NK-92 (cell line): ENCODE results near the gene TMEM161B.
"Not testable (repeated sequence)": the region's sequence is repeated elsewhere in the genome, so short reads cannot be mapped to it uniquely, and the experiment has no call there.

ENCODE experiments used
- DNase-seq: peaks from one replicate; lab custom pipeline; 2025; ENCODE audit not compliant: unreplicated experiment; lab: John Stamatoyannopoulos, UW

Gene TMEM161B

DNA sequence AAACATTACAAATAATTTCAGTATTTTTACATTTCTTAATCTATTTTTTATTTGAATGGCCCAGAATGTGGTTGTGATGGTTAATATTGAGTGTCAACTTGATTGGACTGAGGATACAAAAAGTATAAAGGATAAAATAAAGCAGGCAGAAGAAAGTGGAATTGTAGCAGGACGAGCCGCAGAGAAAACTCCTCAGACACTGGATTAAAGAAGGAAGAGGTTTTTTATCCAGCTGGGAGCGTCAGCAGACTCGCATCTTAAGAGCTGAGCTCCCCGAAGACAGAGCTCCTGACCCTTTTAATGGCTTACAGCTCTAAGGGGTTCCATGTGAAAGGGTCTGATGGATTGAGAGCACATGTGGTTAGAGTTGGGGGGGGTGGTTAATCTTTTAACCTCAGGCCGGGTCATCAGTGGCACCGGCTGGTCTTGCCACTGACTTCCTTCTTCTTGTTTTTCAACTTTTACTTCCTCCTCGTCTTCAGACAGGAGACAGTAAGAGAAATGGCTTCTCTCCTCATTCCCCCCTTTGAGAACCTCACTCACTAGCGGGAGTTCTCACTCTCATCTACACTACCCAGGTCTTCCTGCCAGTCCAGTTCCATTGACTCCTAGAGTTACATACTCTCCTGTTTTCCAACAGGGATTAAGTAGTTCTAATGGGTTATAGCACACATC lies 80.0 kb downstream of the TMEM161B start:
- no peak for DNase-seq

DNA sequence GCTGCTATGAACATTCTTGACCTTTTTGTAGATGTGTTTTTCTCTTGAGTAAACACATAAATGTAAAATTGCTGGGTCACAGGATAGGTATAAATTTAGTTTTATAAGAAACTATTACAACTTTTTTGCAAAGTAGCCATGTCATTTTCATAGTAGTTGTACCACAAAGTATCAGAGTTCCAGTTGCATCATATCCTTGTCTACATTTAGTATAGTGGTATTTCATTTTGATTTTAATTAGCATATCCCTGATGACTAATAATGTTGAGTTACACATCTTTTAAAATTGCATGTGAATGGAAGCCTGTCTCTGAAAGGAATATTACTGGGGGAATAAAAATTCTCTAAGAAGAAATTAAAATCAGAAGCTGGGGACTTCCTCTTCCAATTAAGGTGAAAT lies 85.4 kb downstream of the TMEM161B start:
- DNase-seq: no peak

DNA sequence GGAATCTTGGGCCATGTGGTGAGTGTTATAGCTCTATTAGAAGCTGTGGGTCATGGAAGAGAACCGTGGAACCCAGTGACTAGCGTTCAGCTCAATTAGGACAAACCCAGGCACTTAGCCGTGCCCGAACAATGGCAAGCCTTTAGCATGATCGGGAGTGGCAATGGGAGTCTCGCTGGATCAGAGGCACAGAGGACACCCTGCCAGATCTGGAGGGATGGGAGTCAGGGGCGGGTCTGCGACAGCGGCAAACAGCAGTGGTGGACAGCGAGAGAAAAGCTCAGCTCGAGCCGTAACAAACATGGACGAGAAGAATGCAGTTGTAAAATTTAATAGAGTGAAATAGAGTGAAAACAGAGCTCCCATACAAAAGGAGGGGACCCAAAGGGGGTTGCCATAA lies 91.2 kb downstream of the TMEM161B start:
- DNase-seq: not testable (repeated sequence)

DNA sequence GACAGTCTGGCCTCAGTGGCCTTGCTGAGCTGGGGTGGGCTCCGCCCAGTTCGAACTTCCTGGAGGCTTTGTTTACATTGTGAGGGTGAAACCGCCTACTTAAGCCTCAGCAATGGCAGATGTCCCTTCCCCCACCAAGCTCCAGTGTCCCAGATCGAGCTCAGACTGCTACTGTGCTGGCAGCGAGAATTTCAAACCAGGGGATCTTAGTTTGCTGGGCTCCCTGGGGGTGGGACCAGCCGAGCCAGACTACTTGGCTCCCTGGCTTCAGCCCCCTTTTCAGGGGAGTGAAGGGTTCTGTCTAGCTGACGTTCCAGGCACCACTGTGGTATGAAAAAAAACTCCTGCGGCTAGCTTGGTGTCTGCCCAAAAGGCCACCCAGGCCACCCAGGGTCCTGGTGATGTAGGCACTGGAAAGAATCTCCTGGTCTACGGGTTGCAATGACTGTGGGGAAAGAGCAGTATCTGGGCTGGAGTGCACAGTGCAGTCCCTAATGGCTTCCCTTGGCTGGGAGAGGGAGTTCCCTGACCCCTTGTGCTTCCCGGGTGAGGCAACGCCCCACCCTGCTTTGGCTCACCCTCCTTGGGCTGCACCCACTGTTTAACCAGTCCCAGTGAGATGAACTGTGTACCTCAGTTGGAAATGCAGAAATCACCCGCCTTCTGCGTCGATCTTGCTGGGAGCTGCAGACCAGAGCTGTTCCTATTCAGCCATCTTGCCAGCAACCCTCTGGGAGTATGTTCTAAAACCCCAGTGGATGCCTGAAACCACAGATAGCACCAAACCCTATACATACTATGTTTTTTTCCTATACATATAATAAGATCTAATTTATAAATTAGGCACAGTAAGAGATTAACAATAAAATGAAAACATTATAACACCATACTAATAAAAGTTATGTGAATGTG lies 95.5 kb downstream of the TMEM161B start:
- no peak for DNase-seq

DNA sequence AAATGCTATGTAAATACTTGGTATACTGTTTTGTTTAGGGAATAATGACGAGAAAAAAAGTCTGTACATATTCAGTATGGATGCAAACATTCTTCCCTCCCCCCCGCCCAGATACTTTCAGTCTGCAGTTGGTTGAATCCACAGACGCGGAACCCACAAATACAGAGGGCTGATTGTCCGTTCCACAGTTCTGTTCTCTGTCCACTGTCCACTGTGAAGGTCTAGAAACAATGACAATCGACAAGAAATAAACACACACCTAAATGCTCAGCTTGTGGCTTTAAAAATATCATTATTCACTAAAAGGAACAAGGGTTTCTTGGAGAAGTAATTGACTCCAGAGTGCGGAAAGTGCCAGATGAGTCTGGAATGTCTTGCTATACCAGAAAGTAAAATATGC lies 109.1 kb downstream of the TMEM161B start:
- DNase-seq: no peak

DNA sequence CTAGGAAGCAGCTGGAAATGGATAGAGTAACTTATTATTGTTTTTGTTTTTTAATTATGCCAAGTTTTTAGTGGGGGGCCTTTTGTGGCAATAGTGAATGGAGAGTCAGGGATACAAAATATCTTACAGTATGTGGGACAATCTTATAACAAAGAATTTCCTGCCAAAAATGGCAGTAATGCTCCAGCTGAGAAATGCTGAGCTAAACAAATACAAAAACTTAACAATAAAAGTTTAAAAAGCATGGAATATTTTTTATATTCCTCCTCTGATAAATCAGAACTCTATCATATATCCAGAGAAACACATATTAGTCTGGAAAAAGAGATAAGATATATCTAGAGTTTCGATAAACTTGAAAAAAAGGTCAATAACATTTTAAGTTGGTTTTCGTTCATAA lies 110.6 kb downstream of the TMEM161B start:
- no peak for DNase-seq

DNA sequence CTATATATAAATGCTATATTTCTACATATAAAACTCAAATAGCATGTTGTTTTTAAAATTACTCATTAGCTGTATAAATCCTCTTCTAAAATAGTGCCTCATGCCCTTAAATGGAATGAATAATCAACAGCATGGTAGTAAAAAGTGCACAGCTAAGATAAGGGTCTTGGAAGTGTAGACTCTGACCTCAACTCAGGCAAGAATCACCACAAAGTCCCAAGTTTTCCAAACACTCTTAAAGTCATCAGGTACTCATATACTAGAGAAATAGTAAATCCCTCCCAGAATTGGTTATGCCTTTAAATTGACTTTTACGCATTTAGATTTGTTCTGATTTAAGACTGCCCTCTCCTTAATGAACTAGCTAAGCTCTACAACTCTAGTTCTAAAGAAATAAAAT lies 113.8 kb downstream of the TMEM161B start:
- DNase-seq: no peak

DNA sequence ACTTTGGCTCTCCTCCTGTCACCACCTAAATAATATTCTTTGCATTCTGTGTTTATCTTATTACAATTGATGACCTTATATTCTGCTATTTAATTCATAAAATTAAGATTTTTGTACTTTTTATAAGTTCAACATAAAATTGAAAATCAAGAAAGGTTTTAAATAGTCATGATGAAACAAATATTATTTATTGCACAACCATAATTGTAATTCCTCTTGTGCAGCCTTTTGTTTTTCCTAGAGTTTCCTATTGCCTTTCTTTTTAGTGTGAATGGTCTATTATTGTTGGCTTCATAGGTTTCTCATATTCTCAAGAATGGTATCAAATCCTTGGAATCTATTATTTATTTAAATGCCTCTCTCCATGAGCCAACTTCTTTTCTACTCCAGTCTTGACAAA lies 117.9 kb downstream of the TMEM161B start:
- DNase-seq: no peak

DNA sequence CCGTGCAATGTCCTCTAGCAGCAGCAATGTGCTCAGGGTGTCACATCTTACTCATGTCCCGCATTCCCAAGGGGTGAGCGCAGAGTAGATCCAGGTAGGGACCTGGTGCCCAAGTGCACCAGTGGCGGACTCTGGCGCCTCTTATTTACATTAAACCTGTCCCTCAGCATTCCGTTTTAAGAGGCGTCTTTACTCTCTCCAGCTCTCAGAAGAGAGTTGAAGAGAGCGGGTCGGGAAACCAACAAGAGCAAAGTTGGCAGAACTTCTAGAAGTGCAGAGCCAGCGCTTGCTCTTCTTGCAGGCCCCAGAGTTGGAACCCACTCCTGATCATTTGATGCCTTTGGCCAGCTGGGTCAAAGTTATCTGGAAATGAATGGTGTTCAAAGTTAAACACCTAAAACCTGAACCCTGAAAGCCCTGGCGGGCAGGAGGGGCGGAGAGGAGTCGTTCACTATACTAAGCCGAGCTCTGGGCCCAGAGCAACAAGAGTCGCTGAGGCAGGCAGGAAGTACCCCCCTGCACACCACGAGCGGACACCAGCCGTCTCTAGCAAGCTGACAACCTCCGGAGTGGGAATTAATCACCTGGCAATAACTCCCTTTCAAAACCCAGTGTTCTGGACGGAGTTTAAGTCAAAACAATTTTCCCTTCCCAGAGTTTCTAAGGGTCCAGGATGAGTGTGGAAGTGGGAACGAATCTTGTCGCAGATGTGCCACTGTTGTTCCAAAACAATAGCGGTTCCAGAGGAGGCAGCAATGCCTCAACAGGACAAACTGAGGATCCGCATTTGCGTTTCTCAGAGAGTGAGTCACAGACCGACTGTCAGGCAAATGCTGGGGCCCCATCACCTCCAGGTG lies 122.8 kb downstream of the TMEM161B start:
- no peak for DNase-seq

DNA sequence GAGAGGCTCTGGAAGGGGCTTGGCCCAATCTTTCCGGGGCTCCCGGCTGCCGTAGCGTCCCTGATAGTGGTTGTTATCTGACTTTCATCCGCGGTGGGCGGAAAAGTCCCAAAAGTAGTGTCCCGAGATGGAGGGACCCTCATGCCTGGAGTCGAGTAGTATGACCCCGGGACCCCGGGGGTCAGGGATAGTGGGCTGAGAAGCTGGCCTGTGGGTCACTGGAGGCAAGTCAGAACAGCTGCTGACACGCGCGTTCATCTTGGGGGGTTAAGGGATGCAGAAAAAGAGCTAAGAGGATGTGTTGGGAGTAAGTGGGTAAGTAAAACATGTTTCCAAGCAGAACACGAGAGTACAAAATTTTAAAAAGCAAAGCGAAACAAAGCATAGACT lies 123.4 kb downstream of the TMEM161B start:
- DNase-seq: no peak
